GM15510 (cell line): ENCODE results near the gene KCNH8.

ENCODE experiments used
- POLR2A ChIP-seq: IDR thresholded peaks from 3 replicates; pipeline ENCODE4 v1.6.1; 2011; ENCODE audit warnings: borderline replicate concordance; ENCODE audit not compliant: insufficient read length; ENCODE audit errors: extremely low read depth

The KCNH8 gene

GRCh38 chr3:19273091-19273490 is 124.8 kb downstream of the KCNH8 start:
- no peak for TF ChIP-seq POLR2A

DNA sequence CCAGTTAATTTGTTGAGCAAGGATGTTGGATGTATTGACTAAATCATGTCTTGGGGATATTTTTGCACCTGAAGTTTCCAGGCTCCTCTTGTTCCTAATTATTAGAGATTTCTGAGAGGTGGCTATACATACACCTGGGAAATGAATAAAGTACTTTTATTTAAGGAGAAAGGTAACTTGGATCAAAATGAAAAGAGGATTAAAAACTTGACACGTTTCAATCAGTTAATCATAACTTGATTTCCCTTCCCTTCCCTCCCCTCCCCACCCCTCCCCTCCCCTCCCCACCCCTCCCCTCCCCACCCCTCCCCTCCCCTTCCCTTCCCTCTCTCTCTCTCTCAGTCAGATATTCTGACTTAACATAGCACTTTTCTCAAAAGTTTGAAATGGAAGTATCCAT is 126.3 kb downstream of the KCNH8 start:
- no peak for TF ChIP-seq POLR2A

- no peak for TF ChIP-seq POLR2A
These were observed 136.7 kb downstream of the KCNH8 start for GRCh38 chr3:19284974-19285373.

DNA sequence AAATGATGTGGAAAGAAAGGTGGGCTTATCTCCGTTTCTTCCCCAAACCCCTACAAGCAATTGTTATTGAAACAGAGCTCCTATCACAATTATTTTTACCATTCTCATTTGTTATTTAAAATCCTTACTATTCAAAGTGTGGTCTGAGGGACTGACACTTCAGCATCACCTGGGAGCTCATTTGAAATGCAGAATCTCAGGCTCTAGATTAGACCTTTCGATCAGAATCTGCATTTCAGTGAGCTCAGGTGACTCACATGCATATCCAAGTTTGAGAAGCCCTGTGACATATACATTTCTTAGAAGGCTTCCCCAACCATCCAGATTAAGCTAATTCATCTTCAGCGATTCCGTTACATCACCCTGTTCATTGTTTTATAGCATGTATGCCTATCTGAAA is 145.0 kb downstream of the KCNH8 start:
- no peak for TF ChIP-seq POLR2A

DNA sequence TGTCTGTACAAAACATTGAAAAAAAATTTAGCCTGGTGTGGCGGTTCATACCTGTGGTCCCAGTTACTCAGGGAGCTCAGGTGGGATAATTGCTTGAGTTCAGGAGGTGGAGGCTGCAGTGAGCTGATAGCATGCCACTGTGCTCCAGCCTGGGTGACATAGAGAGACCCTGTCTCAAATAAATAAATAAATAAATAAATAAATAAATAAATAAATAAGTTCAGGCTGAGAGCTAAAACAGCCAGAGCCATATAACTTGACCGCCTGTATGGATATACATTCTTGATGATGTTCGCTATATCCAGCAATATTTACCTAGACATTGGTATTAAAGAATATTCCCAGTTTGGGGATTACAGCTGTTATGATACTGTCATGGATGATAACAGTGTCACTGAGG is 146.9 kb downstream of the KCNH8 start:
- no peak for TF ChIP-seq POLR2A

- no peak for TF ChIP-seq POLR2A
These were observed 183.6 kb downstream of the KCNH8 start for GRCh38 chr3:19331931-19332330.

DNA sequence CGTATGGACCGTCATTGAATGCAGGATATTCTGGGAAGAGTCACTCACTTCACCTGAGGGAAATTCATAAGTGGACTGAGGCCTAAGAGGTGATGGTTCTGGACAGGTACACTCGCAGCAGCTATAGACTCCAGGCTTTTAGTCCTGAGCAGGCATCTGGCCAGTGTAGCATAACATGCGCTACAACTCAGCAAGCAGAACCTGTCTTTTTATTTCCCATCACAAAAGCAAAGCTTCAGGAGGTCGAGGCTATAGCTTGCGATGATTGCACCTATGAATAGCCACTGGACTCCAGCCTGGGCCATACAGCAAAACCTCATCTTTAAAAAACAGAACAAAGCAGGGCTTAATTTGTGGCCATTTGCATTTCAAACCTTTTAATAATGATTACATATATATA is 185.8 kb downstream of the KCNH8 start:
- TF ChIP-seq POLR2A: no peak

DNA sequence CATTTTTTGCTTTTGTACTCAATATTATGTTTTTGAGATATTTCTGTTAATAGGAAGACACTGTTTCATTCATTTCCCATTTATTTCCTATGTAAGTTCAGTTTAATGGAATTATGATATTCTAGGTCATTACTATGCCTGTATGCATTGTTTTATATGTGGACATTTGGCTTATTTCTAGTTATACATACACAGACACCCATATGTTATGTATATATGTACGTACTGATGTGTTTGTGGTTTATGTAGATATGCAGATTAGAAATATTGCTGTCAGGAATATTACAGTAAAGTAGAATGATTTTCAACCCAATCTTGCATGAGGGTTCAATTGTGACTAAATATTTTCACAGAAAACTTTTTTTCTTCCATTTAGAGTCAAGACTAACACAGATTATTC is 190.5 kb downstream of the KCNH8 start:
- TF ChIP-seq POLR2A: no peak

GRCh38 chr3:19342389-19342788 is 194.1 kb downstream of the KCNH8 start:
- TF ChIP-seq POLR2A: no peak

- no peak for TF ChIP-seq POLR2A
These were observed 198.4 kb downstream of the KCNH8 start for GRCh38 chr3:19346759-19347158.

- TF ChIP-seq POLR2A: no peak
These were observed 199.4 kb downstream of the KCNH8 start for GRCh38 chr3:19347671-19348070.

DNA sequence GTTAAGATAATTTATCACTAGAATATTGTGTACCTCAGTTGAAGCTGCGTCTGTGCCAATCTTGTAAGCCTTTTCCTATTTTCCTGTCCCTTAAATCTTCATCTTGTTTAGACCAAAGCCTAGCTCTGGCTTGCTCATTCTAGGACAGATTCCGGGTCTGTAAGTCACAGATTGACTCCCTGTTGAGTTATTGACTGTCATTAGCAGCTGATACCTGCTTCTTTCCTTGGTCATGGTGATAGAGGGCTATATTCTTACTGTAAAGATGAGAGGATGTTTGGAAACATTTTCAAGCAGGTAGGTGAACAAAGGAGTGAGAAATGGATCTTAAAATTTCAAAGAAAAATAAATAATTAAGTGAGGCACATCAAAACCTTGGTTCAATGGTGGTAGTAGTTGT is 200.2 kb downstream of the KCNH8 start:
- no peak for TF ChIP-seq POLR2A

- no peak for TF ChIP-seq POLR2A
These were observed 200.7 kb downstream of the KCNH8 start for GRCh38 chr3:19348941-19349564.

GRCh38 chr3:19357947-19358346 is 209.6 kb downstream of the KCNH8 start:
- TF ChIP-seq POLR2A: no peak

- no peak for TF ChIP-seq POLR2A
These were observed 214.8 kb downstream of the KCNH8 start for GRCh38 chr3:19363071-19363470.

DNA sequence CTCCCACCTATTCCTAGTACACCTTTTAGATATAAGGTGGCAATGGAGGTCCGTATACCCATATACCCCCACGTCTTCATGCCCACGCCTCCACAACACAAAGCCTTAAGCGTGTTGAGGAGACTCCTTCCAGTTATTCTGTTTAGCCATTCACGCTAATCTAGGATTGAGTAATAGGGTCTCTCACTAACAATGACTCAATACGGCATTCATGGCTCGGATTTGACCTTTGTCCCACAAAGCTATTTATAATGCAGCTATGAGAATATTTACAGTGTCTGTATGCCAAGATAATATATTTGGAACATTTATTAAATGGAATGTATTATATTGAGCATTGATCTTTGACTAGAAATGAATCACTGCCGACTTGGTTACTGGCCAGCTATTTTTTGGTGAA is 215.8 kb downstream of the KCNH8 start:
- TF ChIP-seq POLR2A: no peak

DNA sequence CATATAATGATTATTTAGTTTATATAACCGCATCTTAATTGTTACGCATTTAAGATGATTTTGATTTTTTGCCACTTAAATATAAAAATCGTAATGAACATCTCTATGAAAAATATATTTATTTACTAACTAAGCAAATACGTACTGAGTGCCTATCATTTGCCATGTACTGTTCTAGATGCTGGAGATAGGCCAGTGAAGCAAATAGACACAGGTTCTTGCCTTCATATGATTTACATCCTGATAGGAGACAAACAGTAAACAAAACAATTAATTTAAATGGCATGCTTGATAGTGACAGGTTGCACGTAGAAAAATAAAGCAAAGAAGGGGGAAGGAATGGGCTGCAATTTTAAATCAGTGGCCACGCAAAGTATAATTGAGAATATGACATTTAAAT is 217.2 kb downstream of the KCNH8 start:
- TF ChIP-seq POLR2A: no peak

DNA sequence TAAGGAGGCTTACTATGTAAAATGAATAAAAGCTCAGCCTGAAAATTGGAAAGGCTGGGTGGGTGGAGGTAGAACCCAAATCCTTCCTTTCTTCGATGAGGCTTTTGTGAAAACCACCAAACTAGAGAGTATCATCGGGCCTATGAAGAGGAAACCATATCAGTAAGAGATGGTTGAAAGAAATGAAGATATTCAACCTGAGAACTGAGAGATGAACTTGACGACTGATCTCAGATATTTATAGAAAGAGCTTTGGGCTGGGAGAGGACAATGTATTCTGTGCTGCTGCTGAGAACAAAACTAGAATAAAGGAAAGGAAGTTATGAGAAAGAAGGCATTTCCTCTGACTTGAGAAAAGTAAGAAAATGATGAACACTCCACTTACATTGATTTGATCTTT is 236.6 kb downstream of the KCNH8 start:
- TF ChIP-seq POLR2A: no peak

DNA sequence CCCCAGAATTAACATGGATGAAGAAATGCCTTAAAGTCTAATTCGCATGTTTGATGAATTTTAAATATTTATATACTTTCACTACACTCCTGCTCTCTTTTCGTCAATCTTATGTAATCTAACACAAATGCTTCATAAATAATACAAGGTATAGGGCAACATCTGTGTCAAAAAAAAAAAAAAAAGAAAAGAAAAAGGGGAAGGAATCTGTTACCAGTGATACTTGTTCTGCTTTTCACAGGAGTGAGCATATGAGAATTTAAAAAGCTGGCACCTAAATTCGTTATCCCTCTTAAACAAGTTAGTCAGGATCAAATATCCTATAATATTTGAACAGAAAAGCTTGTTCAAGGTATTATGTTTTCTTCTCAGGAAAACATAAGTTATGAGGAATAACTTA is 243.8 kb downstream of the KCNH8 start:
- TF ChIP-seq POLR2A: no peak
